ENCODE results near the gene SOCS2.
"Not testable (repeated sequence)": the region's sequence is repeated elsewhere in the genome, so short reads cannot be mapped to it uniquely, and the experiment has no call there.

The SOCS2 gene

GRCh38 chr12:93571925-93572711 lies at the start of gene SOCS2:
TSS of gene SOCS2 (plus strand) at chr12:93572675. CDS start at chr12:93572898, 223 bp downstream.
- DNase-seq (ENCODE audit: low spot score), result no peak

- no peak for DNase-seq (ENCODE audit: low spot score)
These were observed 47.9 kb upstream of the SOCS2 start for GRCh38 chr12:93524386-93525133.

- DNase-seq (ENCODE audit: low spot score), result no peak
These were observed 45.6 kb upstream of the SOCS2 start for GRCh38 chr12:93526786-93527428.

- no peak for DNase-seq (ENCODE audit: low spot score)
These were observed 42.1 kb upstream of the SOCS2 start for GRCh38 chr12:93530358-93530757.

DNA sequence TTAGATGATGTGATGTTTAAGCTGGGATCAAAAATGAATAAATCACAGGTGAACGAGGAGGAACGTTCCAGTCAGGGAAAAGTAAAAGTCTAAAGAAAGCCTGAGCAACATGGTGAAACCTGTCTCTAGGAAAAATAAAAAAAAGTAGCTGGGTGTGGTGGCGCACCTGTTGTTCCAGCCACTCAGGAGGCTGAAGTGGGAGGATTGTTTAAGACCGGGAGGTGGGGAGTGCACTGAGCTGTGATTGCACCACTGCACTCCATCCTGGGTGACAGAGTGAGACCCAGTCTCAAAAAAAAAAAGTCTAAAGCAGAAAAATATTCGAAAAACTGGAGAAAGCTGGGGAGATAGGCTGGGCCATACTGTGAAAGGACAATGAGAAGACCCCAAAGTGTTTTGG lies 39.2 kb upstream of the SOCS2 start:
- no peak for DNase-seq (ENCODE audit: low spot score)

DNA sequence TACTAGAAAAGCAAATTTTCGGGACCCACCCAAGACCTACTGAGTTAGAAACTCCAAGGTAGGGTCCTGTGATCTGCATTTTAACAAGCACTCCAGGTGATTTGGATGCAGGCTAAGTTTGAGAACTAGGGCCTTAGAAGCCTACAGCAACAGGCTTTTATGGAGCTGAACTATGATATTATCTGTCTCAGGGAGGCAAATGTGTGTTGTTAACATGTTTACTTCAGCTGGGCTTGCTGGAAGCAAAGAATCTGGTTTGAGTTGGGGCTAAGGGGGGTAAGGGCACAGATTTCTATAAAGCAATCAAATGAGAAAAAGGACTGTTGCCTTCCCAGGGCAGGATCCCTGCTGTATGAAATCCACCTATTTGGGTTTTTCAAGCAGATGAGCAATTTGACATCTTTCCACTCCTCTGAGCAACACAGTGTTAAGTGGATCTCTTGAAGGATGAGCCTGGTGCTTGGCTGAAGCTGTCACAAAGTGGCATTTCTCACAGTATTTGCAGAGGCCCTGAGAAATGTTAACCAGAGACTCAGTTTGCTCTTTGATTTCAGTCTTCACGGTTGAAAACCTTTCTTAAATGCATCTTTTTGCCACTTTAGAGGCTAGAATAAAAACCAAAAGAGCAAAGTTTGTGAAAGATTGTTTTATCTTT lies 36.2 kb upstream of the SOCS2 start:
- no peak for DNase-seq (ENCODE audit: low spot score)

DNA sequence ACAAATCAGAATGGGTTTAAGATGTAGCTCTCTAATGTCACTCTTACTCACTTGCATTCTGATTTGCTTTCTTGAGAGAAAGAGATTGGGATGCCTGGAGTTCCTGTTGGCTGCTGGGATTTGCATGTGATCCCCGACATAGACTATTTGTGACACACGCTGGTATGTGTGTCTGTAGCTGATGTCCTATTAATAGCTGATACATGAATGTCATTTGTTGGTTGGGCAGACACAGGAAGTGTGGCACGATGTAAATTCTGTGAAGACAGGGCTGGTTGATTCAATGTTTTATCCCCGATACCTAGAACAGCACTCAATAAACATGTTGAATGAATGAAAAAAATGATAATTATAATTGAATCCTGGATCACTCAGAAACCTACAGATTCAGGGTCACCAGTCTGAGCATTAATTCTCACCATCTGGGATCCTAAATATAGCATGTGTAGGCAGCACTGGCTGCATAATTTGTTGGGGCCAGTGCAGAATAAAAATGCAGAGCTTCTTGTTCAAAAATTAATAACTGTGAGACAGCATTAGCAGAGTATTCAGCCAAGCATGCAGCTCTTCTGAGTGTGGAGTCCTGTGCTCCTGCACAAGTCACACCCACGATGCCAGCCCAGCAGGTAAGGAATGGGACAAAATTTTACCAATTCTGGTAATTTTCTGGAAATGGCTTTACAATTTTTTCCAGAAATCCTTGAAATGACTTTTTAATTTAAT lies 35.5 kb upstream of the SOCS2 start:
- DNase-seq (ENCODE audit: low spot score), result peak; percentile 43

DNA sequence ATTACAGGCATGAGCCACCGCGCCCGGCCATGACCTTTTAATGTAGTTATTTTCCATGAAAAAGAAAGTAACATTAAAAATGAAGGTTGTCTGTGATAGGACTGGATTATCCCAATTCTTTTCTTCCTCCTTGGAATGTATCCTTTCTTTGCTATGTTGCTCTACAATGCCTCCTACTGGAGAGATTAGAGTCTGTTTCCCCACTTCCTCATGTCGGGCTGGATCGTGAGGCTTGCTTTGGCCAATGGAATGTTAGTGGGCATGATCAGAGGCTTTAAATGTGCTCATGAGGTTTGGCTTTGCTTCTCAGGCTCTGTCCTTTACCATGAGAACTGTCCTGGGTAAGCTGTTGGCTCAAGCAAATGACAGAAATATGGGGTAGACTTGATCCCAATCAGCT lies 34.7 kb upstream of the SOCS2 start:
- no peak for DNase-seq (ENCODE audit: low spot score)

GRCh38 chr12:93539821-93540220 lies 32.7 kb upstream of the SOCS2 start:
- no peak for DNase-seq (ENCODE audit: low spot score)

GRCh38 chr12:93540466-93540865 lies 32.0 kb upstream of the SOCS2 start:
- no peak for DNase-seq (ENCODE audit: low spot score)

DNA sequence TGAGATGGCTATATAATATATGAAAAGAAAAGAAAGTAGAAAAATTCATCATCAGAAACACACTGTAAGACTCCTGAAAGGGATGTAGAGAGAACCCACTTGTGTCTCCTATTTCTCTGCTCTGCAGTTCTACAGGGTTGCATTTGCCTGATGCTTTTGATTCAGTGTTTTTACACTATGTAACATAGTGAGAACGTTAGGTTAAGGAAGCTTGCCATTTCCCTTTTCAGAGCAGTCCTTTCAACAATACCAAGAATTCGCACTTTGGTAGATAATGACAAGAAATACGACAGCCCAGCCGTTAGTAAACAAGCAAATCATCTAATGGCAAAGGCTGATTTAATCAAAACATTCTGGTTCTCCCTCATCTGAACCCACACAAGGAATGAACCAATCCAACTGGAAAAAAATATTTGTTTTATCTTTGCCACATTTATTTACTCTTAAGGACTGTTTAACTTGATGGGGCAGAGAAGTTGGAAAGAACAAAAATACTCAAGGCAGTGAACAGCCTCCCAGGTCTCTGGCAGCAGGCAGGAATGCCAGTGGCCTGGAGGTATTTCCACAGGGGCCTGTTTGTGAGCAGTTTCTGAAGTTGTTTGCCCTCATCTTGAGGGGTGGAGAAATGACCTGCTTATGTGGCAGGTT lies 30.8 kb upstream of the SOCS2 start:
- DNase-seq (ENCODE audit: low spot score), result no peak

GRCh38 chr12:93547778-93548177 lies 24.7 kb upstream of the SOCS2 start:
- no peak for DNase-seq (ENCODE audit: low spot score)

- no peak for DNase-seq (ENCODE audit: low spot score)
These were observed 23.3 kb upstream of the SOCS2 start for GRCh38 chr12:93549174-93549573.

GRCh38 chr12:93550748-93551611 lies 21.5 kb upstream of the SOCS2 start:
- DNase-seq (ENCODE audit: low spot score), result no peak

DNA sequence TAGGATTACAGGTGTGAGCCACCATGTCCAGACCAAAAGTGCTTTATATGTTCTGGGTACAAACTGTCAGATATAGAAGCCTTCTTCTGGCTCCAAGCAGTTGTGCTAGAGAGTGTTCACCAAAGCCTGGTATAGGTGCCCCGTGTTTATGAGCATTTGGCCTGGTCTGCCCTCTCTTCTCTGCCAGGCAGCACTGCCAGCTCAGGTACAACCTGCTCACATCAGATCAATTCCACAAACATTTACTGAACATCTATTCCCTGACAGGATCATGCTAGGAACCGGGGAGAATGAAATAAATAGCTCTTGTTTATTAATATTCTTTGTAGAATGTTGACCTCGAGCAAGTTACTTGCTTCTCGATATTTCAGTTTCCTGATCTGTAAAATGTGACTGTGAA lies 20.0 kb upstream of the SOCS2 start:
- no peak for DNase-seq (ENCODE audit: low spot score)

- DNase-seq (ENCODE audit: low spot score), result not testable (repeated sequence)
These were observed 14.6 kb upstream of the SOCS2 start for GRCh38 chr12:93557879-93558278.

- DNase-seq (ENCODE audit: low spot score), result not testable (repeated sequence)
These were observed 13.8 kb upstream of the SOCS2 start for GRCh38 chr12:93558685-93559084.

GRCh38 chr12:93563807-93564538 lies 8.5 kb upstream of the SOCS2 start:
- no peak for DNase-seq (ENCODE audit: low spot score)

GRCh38 chr12:93565760-93566159 lies 6.7 kb upstream of the SOCS2 start:
- no peak for DNase-seq (ENCODE audit: low spot score)

GRCh38 chr12:93567174-93567573 lies 5.3 kb upstream of the SOCS2 start:
- DNase-seq (ENCODE audit: low spot score), result no peak
